NCI-H345 treated with DMSO at 0.1 percent for 48 hours (cell line): ENCODE results near the gene AFMID.
A peak's percentile ranks its signal among the peaks of the same experiment; 100 is the strongest.

Source experiments
- DNase-seq: peaks from one replicate; lab custom pipeline; 2025; ENCODE audit not compliant: unreplicated experiment; lab: John Stamatoyannopoulos, UW

AFMID gene

DNA sequence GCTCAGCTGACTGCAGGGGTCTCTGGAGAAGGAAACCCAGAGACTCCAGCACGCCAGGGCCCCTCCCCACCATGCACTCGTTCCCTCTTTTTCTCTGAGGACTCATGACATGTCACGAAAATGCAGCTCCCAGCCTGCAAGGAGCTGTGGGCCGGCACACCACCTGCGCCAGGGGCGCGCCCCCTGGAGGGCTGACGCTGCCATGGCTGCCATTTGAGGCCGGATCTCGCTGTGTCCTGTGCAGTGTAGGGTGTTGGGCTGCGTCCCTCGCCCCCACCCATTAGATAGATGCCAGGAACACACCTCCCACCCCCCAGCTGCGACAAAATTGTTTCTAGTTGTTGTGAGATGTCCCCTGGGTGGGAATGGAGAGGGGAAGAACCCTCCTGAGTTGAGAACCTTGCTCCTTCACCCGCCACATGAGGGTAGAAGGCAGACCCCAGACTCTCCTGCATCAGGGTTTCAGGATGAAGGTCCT, 10.6 kb upstream of the AFMID start:
- no peak for DNase-seq

DNA sequence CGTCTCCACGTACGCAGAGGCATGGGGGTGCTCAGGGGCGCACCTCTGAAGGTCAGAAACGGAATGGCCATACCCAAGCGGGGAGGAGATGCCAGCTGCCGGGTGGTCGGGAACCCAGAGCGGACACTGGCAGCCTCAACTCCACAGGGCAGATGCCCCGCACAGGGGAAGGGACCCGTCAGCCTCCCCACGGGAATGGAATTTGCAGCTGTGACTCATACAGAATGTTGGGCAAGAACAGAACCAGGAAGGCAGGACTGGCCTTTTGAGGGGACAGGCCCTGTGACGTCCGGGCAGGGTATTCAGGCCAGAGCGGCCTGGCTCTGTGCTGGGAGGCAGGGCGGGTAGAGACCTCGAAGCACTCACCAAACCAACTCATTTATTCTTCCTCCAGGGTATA, 7.8 kb upstream of the AFMID start:
- DNase-seq, result no peak

DNA sequence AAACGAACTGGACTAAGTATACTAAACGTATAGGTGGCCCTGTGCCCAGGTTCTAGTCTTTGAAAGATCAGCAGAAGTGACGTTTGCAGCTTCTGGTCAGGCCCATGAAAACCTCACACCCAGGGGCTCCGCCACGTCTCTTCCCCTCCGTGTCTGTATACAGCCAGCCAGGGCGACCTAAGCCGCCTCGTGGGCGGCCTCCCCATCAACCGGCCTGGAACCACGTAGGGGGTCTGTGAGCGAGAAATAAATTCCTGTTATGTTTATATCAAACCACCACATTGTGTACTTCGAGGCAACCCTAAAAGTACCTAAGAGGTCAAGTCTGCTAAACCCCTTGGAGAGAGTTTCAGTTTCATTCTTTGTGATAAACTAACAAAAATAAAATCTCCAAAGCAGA, 7.1 kb upstream of the AFMID start:
- DNase-seq, result no peak

DNA sequence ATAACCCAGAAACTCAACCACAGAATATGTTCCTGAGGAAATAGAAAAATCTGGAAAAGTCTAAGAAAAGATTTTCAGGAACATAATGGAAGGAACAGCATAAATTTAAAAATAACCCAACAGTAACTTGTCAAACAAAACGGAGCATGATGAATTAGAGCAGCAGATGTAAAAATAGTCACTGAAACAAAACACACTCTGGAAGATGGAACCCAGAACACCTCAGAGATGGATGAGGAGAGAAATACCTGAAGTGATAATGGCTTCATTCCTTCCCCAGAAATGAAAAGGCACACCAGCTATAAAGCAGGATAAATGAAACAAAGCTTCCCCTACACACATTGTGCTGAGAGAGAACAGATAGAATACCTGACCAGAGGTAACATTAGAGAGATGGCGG, 6.7 kb upstream of the AFMID start:
- DNase-seq, result no peak

DNA sequence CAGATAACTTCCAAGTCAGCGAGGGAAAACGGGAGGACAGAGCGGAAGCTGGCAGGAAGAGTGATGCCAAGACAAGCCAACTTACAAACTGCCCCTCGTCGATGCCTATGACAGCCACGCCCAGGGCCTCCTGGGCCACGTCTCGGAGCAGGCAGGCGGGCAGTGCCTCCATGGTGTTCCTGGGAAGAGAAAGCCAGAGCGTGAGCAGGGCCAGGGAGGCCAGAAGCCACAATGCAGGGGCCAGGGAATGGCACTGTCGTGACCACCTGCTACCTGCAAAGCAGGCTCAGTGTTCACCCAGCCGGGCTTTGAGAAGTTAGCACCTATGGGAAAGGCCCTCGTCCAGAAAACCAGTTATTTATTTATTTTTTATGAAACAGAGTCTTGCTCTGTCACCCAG, 4.7 kb upstream of the AFMID start:
- no peak for DNase-seq

DNA sequence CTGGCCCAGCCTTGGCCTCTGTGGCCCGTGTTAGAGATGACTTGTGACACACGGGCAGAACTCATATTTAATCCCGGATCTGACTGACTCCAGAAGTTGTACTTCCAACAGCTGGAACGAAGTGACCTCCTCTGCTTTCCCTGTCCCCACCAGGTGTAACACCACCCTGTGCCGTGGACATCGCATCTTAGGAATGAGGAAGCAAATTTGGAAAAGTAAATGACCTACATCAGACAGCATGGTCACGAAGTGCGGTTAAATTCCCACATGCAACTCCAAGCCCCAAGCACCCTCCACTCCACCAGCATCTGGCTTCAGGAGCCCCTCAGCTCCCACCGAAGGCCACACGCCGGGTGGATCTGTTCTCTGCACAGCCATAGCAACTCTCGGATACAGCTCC, 3.2 kb upstream of the AFMID start:
- no peak for DNase-seq

DNA sequence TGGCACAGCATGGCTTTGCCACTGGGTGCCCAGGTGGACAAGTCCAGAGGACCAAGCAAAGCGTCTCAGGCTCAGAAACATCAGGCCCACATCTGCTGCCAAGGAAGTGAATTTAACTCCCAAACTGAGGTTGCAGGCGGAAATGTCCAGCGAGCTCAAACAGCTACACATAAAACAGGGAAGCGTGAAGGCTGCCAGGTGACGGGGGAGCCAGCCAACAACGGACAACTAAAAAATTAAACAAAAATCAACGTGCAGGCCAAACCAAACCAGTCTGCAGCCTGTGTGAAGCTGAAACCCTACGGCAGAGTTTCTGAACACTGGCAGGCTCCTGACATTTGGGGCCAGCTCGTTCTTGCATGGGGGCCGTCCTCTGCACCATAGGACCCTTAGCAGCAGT, 2.8 kb upstream of the AFMID start:
- DNase-seq, result no peak

DNA sequence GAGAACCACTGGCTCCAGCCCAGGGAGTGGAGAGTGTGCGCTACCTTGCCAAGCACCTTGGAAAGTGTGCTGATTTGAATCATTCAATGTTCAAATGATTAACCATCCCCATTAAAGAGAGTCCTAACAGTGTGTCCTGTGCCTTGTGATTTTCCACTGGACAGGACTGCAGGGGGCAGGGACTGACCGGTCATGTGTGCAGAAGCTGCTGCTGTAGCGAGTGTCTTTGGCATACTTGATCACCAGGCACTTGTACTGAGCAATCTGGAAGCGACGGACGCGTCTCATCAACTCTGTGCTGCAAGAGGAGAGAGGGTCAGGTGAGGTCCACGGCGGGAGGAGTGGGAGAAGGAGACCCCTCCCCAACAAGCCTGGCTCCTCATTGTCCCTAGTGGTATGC, 2.3 kb upstream of the AFMID start:
- no peak for DNase-seq

DNA sequence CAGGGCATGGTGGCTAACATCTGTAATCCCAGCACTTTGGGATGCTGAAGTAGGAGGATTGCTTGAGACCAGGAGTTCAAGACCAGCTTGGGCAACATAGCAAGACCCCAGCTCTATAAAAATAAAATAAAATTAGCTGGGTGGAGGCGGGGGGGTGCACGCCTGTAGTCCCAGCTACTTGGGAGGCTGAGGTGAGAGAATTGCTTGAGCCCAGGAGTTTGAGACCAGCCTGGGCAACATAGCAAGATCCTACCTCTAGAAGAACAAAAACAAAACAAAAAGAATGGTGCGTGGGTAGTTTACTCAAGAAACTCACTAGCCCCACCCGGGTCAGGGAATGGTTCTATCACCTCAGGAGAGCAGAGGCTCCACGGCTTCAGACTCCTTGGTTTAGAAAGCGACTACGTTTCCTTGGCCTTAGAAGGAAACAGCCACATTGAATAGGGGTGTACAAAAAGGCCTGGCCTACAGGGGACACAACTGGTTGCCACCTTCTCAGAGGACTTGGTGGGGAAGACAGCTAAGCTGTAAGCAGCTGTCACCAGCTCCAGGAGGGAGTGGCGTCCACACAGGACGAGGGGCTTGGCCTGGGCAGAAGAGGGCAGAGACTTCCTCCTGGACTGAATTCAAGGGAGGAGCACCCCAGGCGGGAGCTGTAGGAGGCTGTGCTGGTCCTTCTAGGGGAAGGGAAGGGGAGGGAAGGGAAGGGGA, 1.0 kb upstream of the AFMID start:
- DNase-seq, result no peak

DNA sequence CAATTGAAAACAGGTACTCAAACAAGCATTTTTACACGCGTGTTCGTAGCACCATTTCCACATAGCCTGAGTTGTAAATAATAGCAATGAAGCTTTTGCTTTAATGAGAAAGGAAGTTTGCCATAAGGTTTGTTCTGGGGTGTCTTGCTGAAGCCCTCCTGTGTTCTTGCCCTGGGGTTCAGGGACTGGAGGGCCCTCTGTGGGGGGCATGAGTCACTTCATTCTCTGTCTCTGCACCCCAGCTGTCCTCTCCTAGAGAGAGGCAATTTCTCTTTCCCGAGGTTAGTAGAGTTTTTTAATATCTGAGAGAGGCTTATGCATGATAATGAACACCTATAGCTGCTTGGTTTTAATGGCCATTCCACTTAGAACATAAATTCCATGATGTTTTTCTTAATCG, 9.6 kb downstream of the AFMID start:
- DNase-seq, result no peak

DNA sequence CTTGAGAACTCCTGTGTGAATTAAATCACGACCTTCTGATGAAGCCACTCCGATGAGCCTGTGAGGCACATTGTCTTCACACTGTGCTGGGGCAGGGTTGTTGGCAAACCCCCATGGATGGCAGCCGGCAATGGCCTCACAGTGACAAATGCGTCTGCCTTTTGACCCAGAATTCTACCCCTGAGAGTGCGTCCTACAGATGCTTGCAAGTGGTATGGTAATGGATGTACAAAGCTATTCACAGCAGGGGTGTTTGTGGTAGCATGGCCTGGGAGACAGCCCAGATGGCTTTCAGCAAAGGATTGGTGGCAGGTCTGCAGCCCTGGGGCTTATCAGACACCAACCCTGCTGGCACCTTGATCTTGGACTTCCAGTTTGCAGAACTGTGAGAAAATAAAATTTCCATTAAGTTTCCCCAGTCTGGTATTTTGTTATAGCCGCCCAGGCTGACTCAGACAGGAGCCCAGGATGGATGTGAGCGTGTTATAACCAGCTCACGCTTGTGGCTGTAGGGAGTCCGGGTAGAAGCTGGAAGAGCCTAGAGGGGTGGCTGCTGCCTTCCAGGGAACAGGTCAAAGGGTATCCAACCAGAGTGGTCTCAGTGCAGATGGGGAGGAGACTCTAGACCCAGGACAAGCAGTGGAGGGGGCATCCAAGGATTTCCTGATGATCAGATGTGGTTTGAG, 10.1 kb downstream of the AFMID start:
- peak; percentile 19 for DNase-seq

DNA sequence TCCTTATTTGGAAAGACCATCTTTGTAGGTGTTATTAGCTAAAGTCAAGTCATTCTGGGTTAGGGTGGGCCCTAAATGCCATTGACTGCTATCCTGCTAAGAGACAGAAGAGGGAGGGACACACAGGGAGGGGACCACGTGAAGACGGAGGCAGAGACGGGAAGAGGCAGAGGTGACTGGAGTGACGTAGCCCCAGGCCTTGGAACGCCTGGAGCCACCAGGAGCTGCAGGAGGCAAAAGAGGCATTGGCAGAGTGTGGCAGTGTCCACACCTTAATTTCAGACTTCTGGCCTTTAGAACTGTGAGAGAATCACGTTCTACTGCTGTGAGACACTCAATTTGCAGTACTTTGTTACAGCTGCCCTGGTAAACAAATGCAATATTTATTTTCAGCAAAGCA, 13.3 kb downstream of the AFMID start:
- no peak for DNase-seq

DNA sequence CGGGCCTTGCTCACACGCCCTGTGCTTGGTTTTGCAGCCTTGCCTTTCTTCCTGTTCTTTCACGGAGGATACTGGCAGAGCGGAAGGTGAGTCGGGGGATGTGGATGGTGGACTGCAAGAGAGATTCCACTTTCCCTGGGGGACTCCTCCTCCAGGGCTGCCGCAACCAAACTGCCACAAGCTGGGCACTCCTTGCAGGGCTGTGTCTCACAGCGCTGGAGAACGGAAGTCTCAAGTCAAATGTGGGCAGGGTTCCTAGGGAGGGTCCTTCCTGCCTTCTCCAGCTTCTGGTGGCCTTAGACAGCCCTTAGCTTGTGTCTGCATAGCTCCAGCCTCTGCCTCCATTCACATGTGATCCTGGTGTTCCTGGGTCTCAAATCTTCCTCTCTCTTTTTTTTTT, 15.5 kb downstream of the AFMID start:
- no peak for DNase-seq

DNA sequence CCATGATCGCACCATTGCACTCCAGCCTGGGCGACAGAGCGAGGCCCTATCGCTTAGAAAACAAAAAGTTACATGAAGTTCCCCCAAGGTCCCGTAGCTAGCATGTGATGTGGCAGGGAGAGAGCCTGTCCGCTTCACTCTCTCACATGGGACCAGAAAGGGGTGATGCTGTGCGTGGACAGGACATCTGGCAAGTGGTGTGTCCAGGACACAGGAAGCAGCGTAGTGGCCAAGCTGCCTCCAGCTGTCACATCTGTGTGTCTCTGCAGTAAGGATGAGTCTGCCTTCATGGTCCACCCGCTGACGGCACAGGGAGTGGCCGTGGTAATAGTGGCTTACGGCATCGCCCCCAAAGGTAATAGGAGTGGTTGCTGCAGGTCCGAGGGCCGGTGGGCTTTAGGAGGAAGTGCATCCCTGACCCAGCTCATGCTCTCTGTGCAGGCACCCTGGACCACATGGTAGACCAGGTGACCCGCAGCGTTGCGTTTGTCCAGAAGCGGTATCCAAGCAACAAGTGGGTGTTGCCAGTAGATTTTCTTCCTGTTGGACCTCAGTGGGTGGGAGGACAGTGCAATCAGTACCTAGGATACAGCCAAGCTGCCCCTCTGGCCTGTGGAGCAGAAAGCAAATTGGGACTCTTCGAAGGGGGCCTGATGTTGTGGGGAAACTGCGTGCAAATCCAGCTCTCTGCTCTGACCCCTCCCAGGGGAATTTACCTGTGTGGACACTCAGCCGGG, 17.4 kb downstream of the AFMID start:
- no peak for DNase-seq

DNA sequence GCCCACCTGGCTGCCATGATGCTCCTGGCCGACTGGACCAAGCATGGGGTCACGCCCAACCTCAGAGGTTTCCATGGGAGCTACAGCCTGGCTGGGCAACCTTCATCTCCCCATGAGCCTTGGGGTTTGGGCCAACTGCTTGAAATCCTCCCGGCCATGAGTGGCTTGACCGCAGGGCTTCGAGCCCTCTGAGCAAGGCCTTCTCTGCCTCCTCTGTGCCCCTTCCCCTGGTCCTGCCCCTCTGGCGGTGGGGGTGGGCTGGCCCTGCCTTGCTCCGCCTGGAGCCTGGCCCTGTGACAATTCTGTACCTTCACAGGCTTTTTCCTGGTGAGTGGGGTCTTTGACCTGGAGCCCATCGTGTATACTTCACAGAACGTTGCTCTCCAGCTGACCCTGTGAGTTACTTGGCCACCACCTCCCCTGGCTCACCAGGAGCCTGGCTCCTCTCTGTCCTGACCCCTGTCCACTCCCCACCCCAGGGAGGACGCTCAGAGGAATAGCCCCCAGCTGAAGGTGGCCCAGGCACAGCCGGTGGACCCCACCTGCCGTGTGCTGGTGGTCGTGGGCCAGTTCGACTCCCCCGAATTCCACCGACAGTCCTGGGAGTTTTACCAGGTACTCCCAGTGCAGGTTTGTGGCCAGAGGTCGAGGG, 18.1 kb downstream of the AFMID start:
- DNase-seq, result no peak

DNA sequence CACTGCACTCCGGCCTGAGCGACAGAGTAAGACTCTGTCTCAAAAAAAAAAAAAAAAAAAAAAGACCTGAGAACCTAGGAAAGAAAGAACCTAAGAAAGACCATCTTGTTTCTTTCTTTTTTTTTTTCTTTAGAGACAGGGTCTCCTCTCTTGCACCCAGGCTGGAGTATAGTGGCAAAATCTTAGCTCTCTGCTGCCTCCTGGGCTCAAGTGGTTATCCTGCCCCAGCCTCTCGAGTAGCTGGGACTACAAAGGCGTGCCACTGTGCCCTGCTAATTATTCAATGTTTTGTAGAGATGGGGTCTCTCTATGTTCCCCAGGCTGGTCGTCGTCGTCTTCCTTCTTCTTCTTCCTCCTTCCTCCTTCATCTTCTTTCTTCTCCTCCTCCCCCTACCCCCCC, 19.1 kb downstream of the AFMID start:
- no peak for DNase-seq

DNA sequence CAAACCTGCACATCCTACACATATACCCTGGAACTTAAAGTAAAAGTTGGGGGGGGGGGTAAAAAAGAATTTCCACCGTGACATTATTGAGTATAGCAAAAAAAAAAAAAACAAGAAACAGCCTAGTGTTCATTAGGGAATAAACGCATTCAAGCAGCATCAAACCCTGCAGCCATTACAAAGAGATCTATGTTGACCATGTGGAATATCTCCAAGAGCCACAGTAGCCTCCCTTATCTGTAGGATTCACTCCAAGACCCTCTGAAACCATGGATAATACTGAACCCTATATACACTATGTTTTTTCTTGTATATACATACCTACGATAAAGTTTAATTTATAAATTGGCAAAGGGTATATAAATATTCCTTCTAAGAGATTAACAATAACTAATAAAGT, 21.3 kb downstream of the AFMID start:
- DNase-seq, result no peak

DNA sequence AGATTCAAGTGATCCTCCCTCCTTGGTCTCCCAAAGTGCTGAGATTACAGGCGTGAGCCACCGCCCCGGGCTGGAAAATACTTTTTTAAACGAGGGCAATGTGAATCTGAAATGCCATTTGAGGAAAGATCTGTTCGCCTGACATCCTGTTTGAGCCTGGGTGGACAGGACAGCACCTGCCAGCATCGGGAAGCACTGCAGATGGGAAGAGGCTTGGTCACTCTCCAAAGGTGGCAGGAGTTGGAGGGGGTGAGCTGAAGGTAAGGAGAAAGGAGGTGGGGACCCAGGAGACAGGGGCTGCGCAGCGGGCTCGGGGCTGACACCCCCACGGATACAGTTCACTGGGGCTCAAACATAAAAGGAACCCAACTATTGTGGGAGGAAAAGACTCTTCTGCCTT, 22.9 kb downstream of the AFMID start:
- no peak for DNase-seq

DNA sequence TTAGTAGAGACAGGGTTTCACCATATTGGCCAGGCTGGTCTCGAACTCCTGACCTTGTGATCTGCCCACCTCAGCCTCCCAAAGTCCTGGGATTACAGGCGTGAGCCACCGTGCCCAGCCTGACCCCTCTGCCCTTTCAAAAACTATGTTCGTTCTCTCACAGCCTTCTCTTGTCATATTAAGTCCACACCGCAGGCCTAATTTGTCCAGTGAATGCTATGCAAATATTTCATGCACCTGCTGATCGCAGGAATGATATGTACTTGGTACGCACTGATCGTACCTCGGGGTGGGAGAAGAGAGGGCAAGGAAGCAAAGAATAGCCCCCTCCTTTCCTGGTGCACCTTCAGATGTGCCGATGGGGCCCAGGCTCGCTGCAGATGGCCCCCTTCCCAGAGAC, 23.9 kb downstream of the AFMID start:
- no peak for DNase-seq

DNA sequence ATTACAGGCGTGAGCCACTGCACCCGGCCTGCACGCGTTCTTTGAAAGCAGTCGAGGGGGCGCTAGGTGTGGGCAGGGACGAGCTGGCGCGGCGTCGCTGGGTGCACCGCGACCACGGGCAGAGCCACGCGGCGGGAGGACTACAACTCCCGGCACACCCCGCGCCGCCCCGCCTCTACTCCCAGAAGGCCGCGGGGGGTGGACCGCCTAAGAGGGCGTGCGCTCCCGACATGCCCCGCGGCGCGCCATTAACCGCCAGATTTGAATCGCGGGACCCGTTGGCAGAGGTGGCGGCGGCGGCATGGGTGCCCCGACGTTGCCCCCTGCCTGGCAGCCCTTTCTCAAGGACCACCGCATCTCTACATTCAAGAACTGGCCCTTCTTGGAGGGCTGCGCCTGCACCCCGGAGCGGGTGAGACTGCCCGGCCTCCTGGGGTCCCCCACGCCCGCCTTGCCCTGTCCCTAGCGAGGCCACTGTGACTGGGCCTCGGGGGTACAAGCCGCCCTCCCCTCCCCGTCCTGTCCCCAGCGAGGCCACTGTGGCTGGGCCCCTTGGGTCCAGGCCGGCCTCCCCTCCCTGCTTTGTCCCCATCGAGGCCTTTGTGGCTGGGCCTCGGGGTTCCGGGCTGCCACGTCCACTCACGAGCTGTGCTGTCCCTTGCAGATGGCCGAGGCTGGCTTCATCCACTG, 27.0 kb downstream of the AFMID start, which contains the start of gene BIRC5:
Gene BIRC5, plus strand, starts transcription at position 238 of the 690 bp plus-strand sequence. Its CDS starts 64 bp downstream, at position 302.
- DNase-seq, result peak; percentile 92

DNA sequence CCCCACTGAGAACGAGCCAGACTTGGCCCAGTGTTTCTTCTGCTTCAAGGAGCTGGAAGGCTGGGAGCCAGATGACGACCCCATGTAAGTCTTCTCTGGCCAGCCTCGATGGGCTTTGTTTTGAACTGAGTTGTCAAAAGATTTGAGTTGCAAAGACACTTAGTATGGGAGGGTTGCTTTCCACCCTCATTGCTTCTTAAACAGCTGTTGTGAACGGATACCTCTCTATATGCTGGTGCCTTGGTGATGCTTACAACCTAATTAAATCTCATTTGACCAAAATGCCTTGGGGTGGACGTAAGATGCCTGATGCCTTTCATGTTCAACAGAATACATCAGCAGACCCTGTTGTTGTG, 27.5 kb downstream of the AFMID start:
- no peak for DNase-seq
